Naive thymus-derived CD4-positive, alpha-beta T cell (primary cell): ENCODE measurements around the gene SPDYE5. TPM values are rescaled to one million over a fixed set of nuclear protein-coding genes. Genes with fewer than 3 reads are reported as not detected.
"Not testable (repeated sequence)": the region's sequence is repeated elsewhere in the genome, so short reads cannot be mapped to it uniquely, and the experiment has no call there.

Source experiments
- ATAC-seq: fragments of 150-1000 bp; cut with Tn5 transposase; 2 replicates; pipeline ENCODE4 v1.10.0; 2021; ENCODE audit warnings: mild to moderate bottlenecking, moderate library complexity
- CTCF ChIA-PET: fragments of 350-600 bp; sonication (Branson Sonifier 250); formaldehyde crosslinking; loops from one replicate; lab custom pipeline; 2021; ENCODE audit warnings: antibody characterized with exemption; lab: Charles Lee
- POLR2A ChIA-PET: fragments of 350-600 bp; sonication (Branson Sonifier 250); formaldehyde crosslinking; loops from one replicate; lab custom pipeline; 2021; ENCODE audit warnings: antibody characterized with exemption, inconsistent platforms; lab: Charles Lee
- DNase-seq, 9 donors: peaks; one replicate each; pipeline versions ENCODE4 v3.0.0 to v3.0.0-alpha.2; 2020 to 2022; ENCODE audit warnings: mixed read lengths in 1 of 9
- H3K27ac ChIP-seq: one replicate; pipeline ENCODE4 v1.7.0; 2013; ENCODE audit warnings: mild to moderate bottlenecking, low read depth, low read length, moderate library complexity
- H3K27me3 ChIP-seq, 2 donors: one replicate each; pipeline ENCODE4 v1.7.0; 2013; ENCODE audit warnings: low read length in 2 of 2, mild to moderate bottlenecking in 2 of 2, moderate library complexity in 2 of 2; ENCODE audit not compliant: control insufficient read depth in 2 of 2, insufficient read depth in 2 of 2
- H3K36me3 ChIP-seq, 3 experiments: 1 replicate in 2 of 3; 2 replicates in 1 of 3; pipeline ENCODE4 v1.7.0; 2013; ENCODE audit warnings: low read length in 3 of 3, mild to moderate bottlenecking in 3 of 3, moderate library complexity in 1 of 3; ENCODE audit not compliant: insufficient read depth in 3 of 3, control insufficient read depth in 2 of 3
- H3K4me1 ChIP-seq, 2 donors: one replicate each; pipeline ENCODE4 v1.7.0; 2013; ENCODE audit warnings: low read length in 2 of 2, mild to moderate bottlenecking in 2 of 2, moderate library complexity in 1 of 2; ENCODE audit not compliant: control insufficient read depth in 2 of 2, insufficient read depth in 2 of 2
- H3K4me3 ChIP-seq: 2 replicates; pipeline ENCODE4 v1.7.0; 2013; ENCODE audit warnings: mild to moderate bottlenecking, low read length
- H3K9me3 ChIP-seq, 3 experiments: 1 replicate in 2 of 3; 2 replicates in 1 of 3; pipeline ENCODE4 v1.7.0; 2013; ENCODE audit warnings: low read length in 3 of 3; ENCODE audit not compliant: control insufficient read depth in 2 of 3
- H3K27ac Mint-ChIP-seq, 9 donors: one replicate each; pipeline ENCODE4 v1.8.0; 2020 to 2022; ENCODE audit warnings: mixed read lengths in 9 of 9, mild to moderate bottlenecking in 8 of 9, moderate library complexity in 5 of 9, inconsistent platforms in 2 of 9
- H3K27me3 Mint-ChIP-seq, 5 donors: one replicate each; pipeline ENCODE4 v1.8.0; 2021 to 2022; ENCODE audit warnings: mixed read lengths in 5 of 5, mild to moderate bottlenecking in 1 of 5
- H3K36me3 Mint-ChIP-seq, 5 donors: one replicate each; pipeline ENCODE4 v1.8.0; 2020 to 2022; ENCODE audit warnings: mixed read lengths in 5 of 5, mild to moderate bottlenecking in 3 of 5, inconsistent platforms in 1 of 5
- H3K4me1 Mint-ChIP-seq, 7 donors: one replicate each; pipeline ENCODE4 v1.8.0; 2020 to 2022; ENCODE audit warnings: mixed read lengths in 7 of 7, mild to moderate bottlenecking in 3 of 7, inconsistent platforms in 1 of 7
- H3K4me3 Mint-ChIP-seq, 10 donors: one replicate each; pipeline ENCODE4 v1.8.0; 2020 to 2022; ENCODE audit warnings: mild to moderate bottlenecking in 10 of 10, mixed read lengths in 10 of 10, moderate library complexity in 6 of 10, inconsistent platforms in 2 of 10
- H3K9me3 Mint-ChIP-seq, 11 donors: one replicate each; pipeline ENCODE4 v1.8.0; 2020 to 2022; ENCODE audit warnings: mixed read lengths in 11 of 11, mild to moderate bottlenecking in 4 of 11, inconsistent platforms in 1 of 11, moderate library complexity in 1 of 11
- intact Hi-C, 2 donors: fragments of 100-400 bp; cut with micrococcal nuclease; formaldehyde crosslinking; loops; one replicate each; pipeline ENCODE4 v1.15.1; 2023
- polyA plus RNA-seq, 2 donors: library from polyadenylated mRNA; unstranded; fragments of 300-500 nt; fragmentation: Illumina TruSeq; gene quantifications; one replicate each; pipeline ENCODE4 v1.2.3, GENCODE V29; 2021
- total RNA-seq, 6 experiments: library from RNA in 5 of 6; stranded (reverse) in 5 of 6; gene quantifications; 1 replicate in 5 of 6; 2 replicates in 1 of 6; pipeline ENCODE4 v1.2.3 and lab custom pipeline; 2021 to 2026

Gene SPDYE5
- total and polyA plus RNA-seq, 7 experiments from 2014 or later = 0.14 to 0.57 (median 0.33) TPM; not detected in 1

DNA sequence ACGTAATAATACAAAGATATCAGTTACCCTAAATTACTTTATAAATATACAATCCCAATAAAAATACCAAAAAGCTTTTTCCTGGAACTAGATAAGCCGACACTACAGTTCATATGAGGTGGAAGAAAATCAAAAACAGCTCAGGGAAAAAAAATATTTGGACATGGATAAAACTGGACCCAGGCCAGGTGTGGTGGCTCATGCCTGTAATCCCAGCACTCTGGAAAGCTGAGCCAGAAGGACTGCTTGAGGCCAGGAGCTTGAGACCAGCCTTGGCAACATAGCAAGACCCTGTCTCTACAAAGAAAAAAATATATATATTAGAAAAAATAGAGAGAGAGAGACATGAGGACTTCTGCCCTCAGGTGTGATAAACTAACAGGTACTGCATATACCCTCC lies 26.7 kb downstream of the SPDYE5 start:
- CTCF ChIA-PET, H3K4me3 ChIP-seq, H3K27ac Mint-ChIP-seq, DNase-seq, H3K27me3 Mint-ChIP-seq, H3K4me1 ChIP-seq, H3K4me3 Mint-ChIP-seq, H3K36me3 ChIP-seq, POLR2A ChIA-PET, intact Hi-C loops, H3K27me3 ChIP-seq, ATAC-seq, H3K27ac ChIP-seq, H3K9me3 ChIP-seq: not testable (repeated sequence)
- peaks cover 0 to 16% (median 9%) of the 10 kb centered on the region in 11 donors for H3K9me3 Mint-ChIP-seq
- peaks cover 13 to 38% (median 33%) of the 10 kb centered on the region in 7 donors for H3K4me1 Mint-ChIP-seq
- peaks cover 14 to 46% (median 38%) of the 10 kb centered on the region in 5 donors for H3K36me3 Mint-ChIP-seq

DNA sequence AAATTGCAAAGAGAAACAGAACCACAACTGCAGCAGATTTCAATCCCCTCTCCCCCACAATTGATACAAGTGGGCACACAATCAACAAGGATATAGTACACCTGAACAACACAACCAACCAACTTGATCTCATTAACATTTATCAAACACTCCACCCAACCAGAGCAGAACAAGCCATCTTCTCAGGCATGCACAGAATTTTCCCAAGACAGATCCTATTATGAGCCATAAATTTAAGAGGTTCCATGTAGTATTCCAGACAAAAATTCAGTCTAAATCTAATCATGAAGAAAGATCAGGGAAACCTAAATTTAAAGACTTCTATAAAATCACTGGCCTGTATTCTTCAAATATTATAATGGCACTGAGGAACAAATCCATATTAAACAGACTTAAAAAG lies 29.6 kb downstream of the SPDYE5 start:
- Mint-ChIP-seq H3K27ac (peak overlapping the region in 1 of 9 donors; percentile 56), H3K4me1 (peaks cover 31 to 61% (median 55%) of the 10 kb centered on the region in 7 donors), H3K9me3 (peaks cover 0 to 16% (median 9%) of the 10 kb centered on the region in 11 donors), H3K36me3 (peaks cover 14 to 58% (median 47%) of the 10 kb centered on the region in 5 donors)
- DNase-seq, H3K27me3 ChIP-seq, H3K9me3 ChIP-seq, H3K4me3 Mint-ChIP-seq, CTCF ChIA-PET, H3K4me1 ChIP-seq, H3K27me3 Mint-ChIP-seq, H3K4me3 ChIP-seq, H3K27ac ChIP-seq, ATAC-seq, POLR2A ChIA-PET: not testable (repeated sequence)
- H3K36me3 ChIP-seq = peaks cover 0 to 21% (median 0%) of the 10 kb centered on the region in 3 experiments
- intact Hi-C loops = loop anchor here in 1 of 2 donors (10.0 kb wide), 2 partner anchors 873 to 1967 kb away; partner anchors contain the start of gene BCL7B

DNA sequence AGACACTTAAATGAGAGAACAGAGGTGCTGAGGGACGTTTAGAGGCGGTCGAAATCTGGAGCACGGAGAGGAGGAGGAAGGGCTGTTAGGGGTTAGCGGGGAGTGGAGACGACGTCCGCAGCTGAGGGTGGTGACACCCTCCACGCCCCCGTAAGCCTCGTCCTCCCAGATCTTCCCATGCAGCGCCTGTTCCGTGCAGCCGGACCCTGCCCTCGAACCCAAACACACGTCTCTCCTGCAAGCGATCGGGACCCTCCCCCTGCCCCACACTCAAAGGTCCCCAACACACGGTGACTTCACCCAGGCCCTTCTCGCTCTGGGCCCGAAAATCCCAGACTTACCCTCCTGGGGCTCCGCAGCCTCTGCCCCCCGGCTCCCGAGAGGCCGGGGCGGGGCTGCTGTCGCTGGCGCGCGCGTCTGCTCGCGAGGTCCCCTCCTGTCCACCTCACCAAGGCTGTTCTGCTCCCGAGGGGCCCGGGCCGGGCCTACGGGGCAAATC lies 35.2 kb downstream of the SPDYE5 start:
- H3K27me3 ChIP-seq, H3K9me3 Mint-ChIP-seq, H3K4me1 ChIP-seq, ATAC-seq, POLR2A ChIA-PET, H3K9me3 ChIP-seq, H3K27me3 Mint-ChIP-seq, CTCF ChIA-PET: not testable (repeated sequence)
- H3K4me3 ChIP-seq = peak overlapping the region; percentile 82
- peak in 4 of 9 donors; percentile 1 to 34 (median 9) for DNase-seq
- Mint-ChIP-seq H3K36me3 (peaks cover 10 to 32% (median 21%) of the 10 kb centered on the region in 5 donors), H3K4me3 (peak overlapping the region; percentile 81 to 97 (median 92)), H3K4me1 (peaks cover 19 to 47% (median 39%) of the 10 kb centered on the region in 7 donors), H3K27ac (peak overlapping the region; percentile 73 to 93 (median 89))
- peaks cover 0 to 24% (median 0%) of the 10 kb centered on the region in 3 experiments for H3K36me3 ChIP-seq
- intact Hi-C loops = loop anchor here (5.0 to 10.0 kb wide), 8 partner anchors 40 to 1972 kb away; partner anchors contain the start of genes BCL7B (in 1 of the 2), GTF2IRD1 (in 1 of the 2), MDH2 (in 1 of the 2) and POM121C (in 1 of the 2)
- H3K27ac ChIP-seq = peak overlapping the region; percentile 91

DNA sequence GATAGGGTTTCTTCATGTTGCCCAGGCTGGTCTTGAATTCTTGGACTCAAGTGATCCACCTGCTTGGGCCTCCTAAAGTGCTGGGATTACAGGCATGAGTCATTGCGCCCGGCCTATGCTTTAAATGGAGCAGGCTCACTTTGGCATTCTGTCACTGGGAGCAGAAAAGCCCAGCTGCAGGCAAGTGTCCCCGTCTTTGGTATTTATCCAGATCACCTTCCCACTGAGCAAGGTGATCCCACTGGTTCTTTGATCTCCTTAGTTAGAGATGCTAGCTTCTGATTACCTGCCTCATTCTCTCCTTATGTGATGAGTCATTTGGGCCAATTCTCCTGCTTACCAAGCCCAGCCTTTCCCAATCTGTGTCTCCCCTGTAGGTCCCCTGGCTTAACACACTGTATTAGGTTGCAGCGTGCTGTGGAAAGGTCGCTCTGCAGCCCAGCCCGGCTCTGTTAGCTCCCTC lies 39.3 kb downstream of the SPDYE5 start:
- peaks cover 14 to 19% (median 15%) of the 10 kb centered on the region in 7 donors for H3K4me1 Mint-ChIP-seq
- no peak overlapping the region for H3K27ac ChIP-seq
- ChIA-PET POLR2A (no interaction called here), CTCF (no interaction called here)
- no peaks in the 10 kb centered on the region for H3K27me3 Mint-ChIP-seq
- H3K36me3 Mint-ChIP-seq = peaks cover 0 to 6% (median 0%) of the 10 kb centered on the region in 5 donors
- H3K4me1 ChIP-seq = peaks cover 2 to 8% of the 10 kb centered on the region in 2 donors
- intact Hi-C loops = no loop called here
- H3K9me3 Mint-ChIP-seq = no peaks in the 10 kb centered on the region
- H3K36me3 ChIP-seq = peaks cover 0 to 3% (median 0%) of the 10 kb centered on the region in 3 experiments
- H3K9me3 ChIP-seq = no peaks in the 10 kb centered on the region
- H3K27ac Mint-ChIP-seq = peak overlapping the region in 1 of 9 donors; percentile 47
- H3K4me3 ChIP-seq = no peak overlapping the region
- H3K27me3 ChIP-seq = no peaks in the 10 kb centered on the region
- no peak overlapping the region for H3K4me3 Mint-ChIP-seq
- DNase-seq (no peak), ATAC-seq (no peak)

DNA sequence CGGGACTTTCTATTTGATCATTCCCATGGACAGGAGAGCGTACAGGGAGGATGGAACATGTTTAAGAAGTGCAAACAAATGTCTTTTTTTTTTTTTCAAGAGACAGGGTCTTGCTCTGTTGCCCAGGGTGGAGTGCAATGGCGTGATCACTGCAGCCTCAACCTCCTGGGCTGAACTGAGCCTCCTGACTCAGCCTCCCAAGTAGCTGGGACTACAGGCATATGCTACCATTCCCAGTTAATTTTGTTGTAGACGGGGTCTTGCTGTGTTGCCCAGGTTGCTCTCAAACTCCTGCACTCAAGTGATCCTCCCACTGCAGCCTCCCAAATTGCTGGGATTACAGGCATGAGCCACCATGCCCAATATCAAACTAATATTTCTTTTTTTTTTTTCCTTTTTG lies 40.5 kb downstream of the SPDYE5 start:
- Mint-ChIP-seq H3K9me3 (no peaks in the 10 kb centered on the region), H3K36me3 (no peaks in the 10 kb centered on the region), H3K27ac (no peak overlapping the region), H3K4me1 (peaks cover 4 to 9% (median 5%) of the 10 kb centered on the region in 7 donors), H3K27me3 (no peaks in the 10 kb centered on the region), H3K4me3 (no peak overlapping the region)
- CTCF ChIA-PET = no interaction called here
- peaks cover 0 to 3% (median 0%) of the 10 kb centered on the region in 3 experiments for H3K36me3 ChIP-seq
- intact Hi-C loops = no loop called here
- H3K27ac ChIP-seq = no peak overlapping the region
- ATAC-seq (no peak), DNase-seq (no peak)
- H3K4me3 ChIP-seq = no peak overlapping the region
- H3K27me3 ChIP-seq = no peaks in the 10 kb centered on the region
- H3K4me1 ChIP-seq = no peaks in the 10 kb centered on the region
- H3K9me3 ChIP-seq = no peaks in the 10 kb centered on the region
- POLR2A ChIA-PET = no interaction called here

DNA sequence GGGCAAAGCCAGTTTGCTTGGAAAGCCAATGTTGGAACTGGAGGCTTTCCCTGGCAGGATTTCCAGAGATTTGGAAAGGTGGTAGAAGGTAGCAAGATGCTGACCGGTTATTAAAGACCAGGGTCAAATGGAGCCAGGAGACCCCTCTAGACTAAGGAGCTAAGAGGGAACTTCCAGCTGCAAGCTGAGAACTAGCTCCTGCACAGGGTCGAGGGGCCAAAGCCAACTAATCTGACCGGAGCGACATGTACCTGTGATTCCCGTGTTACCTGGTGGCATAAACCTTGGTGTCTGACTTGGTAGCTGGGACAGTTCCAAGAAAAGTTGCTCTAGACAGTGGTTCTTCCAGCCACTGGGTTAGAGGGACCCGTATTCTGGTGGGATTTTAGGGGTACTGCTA lies 41.8 kb downstream of the SPDYE5 start:
- H3K4me3 Mint-ChIP-seq = no peak overlapping the region
- intact Hi-C loops = no loop called here
- no peak overlapping the region for H3K27ac ChIP-seq
- ChIA-PET POLR2A (no interaction called here), CTCF (no interaction called here)
- no peak overlapping the region for H3K4me3 ChIP-seq
- no peaks in the 10 kb centered on the region for H3K36me3 Mint-ChIP-seq
- ATAC-seq = no peak
- H3K4me1 Mint-ChIP-seq = peaks cover 0 to 6% (median 0%) of the 10 kb centered on the region in 7 donors
- H3K4me1 ChIP-seq = no peaks in the 10 kb centered on the region
- no peaks in the 10 kb centered on the region for H3K27me3 ChIP-seq
- no peaks in the 10 kb centered on the region for H3K36me3 ChIP-seq
- no peak overlapping the region for H3K27ac Mint-ChIP-seq
- no peak for DNase-seq
- H3K27me3 Mint-ChIP-seq = no peaks in the 10 kb centered on the region
- no peaks in the 10 kb centered on the region for H3K9me3 Mint-ChIP-seq
- no peaks in the 10 kb centered on the region for H3K9me3 ChIP-seq
